Measurements from ENCODE around the gene HNRNPLL. TPM values are rescaled to one million over a fixed set of nuclear protein-coding genes. Genes with fewer than 3 reads are reported as not detected.

The HNRNPLL gene
- total RNA-seq, 1 experiment from 2014 or later: 73.8 TPM

GRCh38 chr2:38527338-38528007, 75.3 kb downstream of the HNRNPLL start:
- no peaks in the 10 kb centered on the region for H3K36me3 ChIP-seq (ENCODE audit: insufficient read depth, low read length, poor library complexity, severe bottlenecking)
- H3K9me3 ChIP-seq (ENCODE audit: low read depth, low read length, poor library complexity, severe bottlenecking): no peaks in the 10 kb centered on the region
- no TSS peak for BruUV-seq (replicated peaks)
- intact Hi-C loops (cut with micrococcal nuclease; ENCODE audit: unreplicated experiment): no loop called here
- no peaks in the 10 kb centered on the region for H3K27me3 ChIP-seq (replicated peaks; ENCODE audit: insufficient read depth, low read depth, low read length, poor library complexity)
- H3K4me1 ChIP-seq (ENCODE audit: insufficient read depth, low read length, poor library complexity, severe bottlenecking): peaks cover 5% of the 10 kb centered on the region
- CTCF ChIA-PET: interaction anchor here (0.6 kb wide), 1 partner anchor 46 kb away, joined by 4 read pairs; no protein-coding TSS in a partner anchor
- TF ChIP-seq CTCF (conservative IDR thresholded peaks at IDR 0.05; ENCODE audit: low read depth, low read length) (no peak), EZH2 (IDR thresholded peaks at IDR 0.05; ENCODE audit: borderline replicate concordance, low read depth, low read length, poor library complexity, severe bottlenecking) (no peak)
- no peak for DNase-seq (ENCODE audit: low spot score)
- H3K27ac ChIP-seq (ENCODE audit: low read depth, low read length, poor library complexity, severe bottlenecking): no peak overlapping the region
- POLR2A ChIA-PET (ENCODE audit: low non-redundant PET): interaction anchor here (2.1 kb wide), 1 partner anchor 224 kb away, joined by 11 read pairs; the partner anchor contains the start of gene SRSF7
- H3K4me3 ChIP-seq (ENCODE audit: low read depth, low read length, poor library complexity, severe bottlenecking): peak overlapping the region; percentile 37

- Histone ChIP-seq H3K4me3 (ENCODE audit: low read depth, low read length, poor library complexity, severe bottlenecking) (no peak overlapping the region), H3K27me3 (replicated peaks; ENCODE audit: insufficient read depth, low read depth, low read length, poor library complexity) (no peaks in the 10 kb centered on the region), H3K4me1 (ENCODE audit: insufficient read depth, low read length, poor library complexity, severe bottlenecking) (peaks cover 5% of the 10 kb centered on the region), H3K9me3 (ENCODE audit: low read depth, low read length, poor library complexity, severe bottlenecking) (no peaks in the 10 kb centered on the region), H3K36me3 (ENCODE audit: insufficient read depth, low read length, poor library complexity, severe bottlenecking) (no peaks in the 10 kb centered on the region), H3K27ac (ENCODE audit: low read depth, low read length, poor library complexity, severe bottlenecking) (no peak overlapping the region)
- POLR2A ChIA-PET (ENCODE audit: low non-redundant PET): no interaction called here
- no peak for DNase-seq (ENCODE audit: low spot score)
- no peak for TF ChIP-seq EZH2 (IDR thresholded peaks at IDR 0.05; ENCODE audit: borderline replicate concordance, low read depth, low read length, poor library complexity, severe bottlenecking)
- no peak for TF ChIP-seq CTCF (conservative IDR thresholded peaks at IDR 0.05; ENCODE audit: low read depth, low read length)
- intact Hi-C loops (cut with micrococcal nuclease; ENCODE audit: unreplicated experiment): no loop called here
- BruUV-seq (replicated peaks): no TSS peak
- CTCF ChIA-PET: interaction anchor here (0.6 kb wide), 1 partner anchor 53 kb away, joined by 3 read pairs; no protein-coding TSS in a partner anchor
Measured at GRCh38 chr2:38526195-38526594, 76.5 kb downstream of the HNRNPLL start.

- POLR2A ChIA-PET (ENCODE audit: low non-redundant PET): no interaction called here
- Histone ChIP-seq H3K36me3 (ENCODE audit: insufficient read depth, low read length, poor library complexity, severe bottlenecking) (no peaks in the 10 kb centered on the region), H3K4me1 (ENCODE audit: insufficient read depth, low read length, poor library complexity, severe bottlenecking) (peaks cover 5% of the 10 kb centered on the region), H3K27ac (ENCODE audit: low read depth, low read length, poor library complexity, severe bottlenecking) (no peak overlapping the region), H3K9me3 (ENCODE audit: low read depth, low read length, poor library complexity, severe bottlenecking) (no peaks in the 10 kb centered on the region), H3K27me3 (replicated peaks; ENCODE audit: insufficient read depth, low read depth, low read length, poor library complexity) (no peaks in the 10 kb centered on the region), H3K4me3 (ENCODE audit: low read depth, low read length, poor library complexity, severe bottlenecking) (no peak overlapping the region)
- no TSS peak for BruUV-seq (replicated peaks)
- no peak for DNase-seq (ENCODE audit: low spot score)
- TF ChIP-seq EZH2 (IDR thresholded peaks at IDR 0.05; ENCODE audit: borderline replicate concordance, low read depth, low read length, poor library complexity, severe bottlenecking) (no peak), CTCF (conservative IDR thresholded peaks at IDR 0.05; ENCODE audit: low read depth, low read length) (no peak)
- CTCF ChIA-PET: no interaction called here
- intact Hi-C loops (cut with micrococcal nuclease; ENCODE audit: unreplicated experiment): no loop called here
Measured at GRCh38 chr2:38524580-38524979, 78.1 kb downstream of the HNRNPLL start.
